ENCODE results near the gene CSTF3. TPM values are rescaled to one million over a fixed set of nuclear protein-coding genes. Genes with fewer than 3 reads are reported as not detected.

CSTF3 gene
- total and polyA plus RNA-seq, 9 of the 15 experiments (the other 6 are each of a cell fraction or from before 2014, with no cell fraction given) = 37.0 to 111 (median 61.0) TPM

DNA sequence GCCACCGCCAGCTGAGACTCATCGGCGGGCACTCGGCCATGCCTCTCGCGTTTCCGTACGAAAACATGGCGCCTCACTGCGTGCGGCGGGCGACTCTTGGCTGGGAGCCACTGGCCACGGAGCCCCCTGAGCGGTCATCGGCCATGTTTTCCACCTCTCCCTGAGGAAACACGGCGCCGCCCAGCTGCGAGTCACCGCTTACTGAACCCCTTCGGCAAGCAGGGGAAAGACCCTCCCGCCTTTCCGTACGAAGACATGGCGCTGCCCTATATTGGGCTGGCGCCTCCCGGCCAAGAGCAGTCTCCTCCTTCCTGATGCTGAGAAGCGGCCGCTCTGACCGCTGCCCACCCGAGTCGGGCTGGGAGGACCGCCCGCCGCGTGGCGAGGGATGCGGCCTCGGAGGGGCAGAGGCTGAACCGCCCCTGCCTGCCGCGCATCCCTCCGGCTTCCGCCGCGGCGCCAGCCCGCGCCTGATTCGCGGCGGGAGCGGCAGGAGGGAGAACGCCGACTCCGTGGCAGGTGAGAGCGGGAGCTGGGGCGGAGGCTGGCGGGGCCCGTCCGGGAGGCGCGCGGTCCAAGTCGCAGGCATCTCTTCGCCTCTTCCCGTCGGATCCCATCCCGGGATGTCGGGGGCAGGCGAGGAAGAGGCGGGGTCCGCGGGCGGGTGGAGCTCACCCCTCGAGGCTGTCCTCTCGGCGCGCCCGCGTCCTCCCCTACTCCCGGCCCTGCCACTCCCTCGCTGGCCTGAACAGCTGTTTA lies 121.8 kb downstream of the CSTF3 start, which contains the start of gene TCP11L1 (continued):
- TF ChIP-seq KAT2B (IDR thresholded peaks at IDR 0.05; ENCODE audit: low read depth, low read length) (no peak), SMARCA5 (IDR thresholded peaks at IDR 0.05) (no peak), ZNF224 (CRISPR knock-in tag; IDR thresholded peaks at IDR 0.05) (no peak), CBX8 (IDR thresholded peaks at IDR 0.05; ENCODE audit: borderline replicate concordance, extremely low read depth, low read depth, low read length, poor library complexity, severe bottlenecking) (no peak), TBL1XR1 (IDR thresholded peaks at IDR 0.05; ENCODE audit: low read length in 2 of 2) (no peak), ETS2 (tag; IDR thresholded peaks at IDR 0.05; ENCODE audit: borderline replicate concordance, poor library complexity, severe bottlenecking) (no peak), PHF20 (IDR thresholded peaks at IDR 0.05; ENCODE audit: partially characterized antibody) (no peak), SMAD4 (CRISPR knock-in tag; conservative IDR thresholded peaks at IDR 0.05) (peak; percentile 57), SMARCB1 (IDR thresholded peaks at IDR 0.05; ENCODE audit: insufficient read length, low read depth) (no peak), GABPA (tag; conservative IDR thresholded peaks at IDR 0.05; ENCODE audit: low read depth) (peak; percentile 81), NELFE (IDR thresholded peaks at IDR 0.05; ENCODE audit: insufficient read depth, insufficient read length) (no peak), ZNF445 (CRISPR knock-in tag; IDR thresholded peaks at IDR 0.05; ENCODE audit: low read depth) (no peak), NUFIP1 (IDR thresholded peaks at IDR 0.05; ENCODE audit: partially characterized antibody) (no peak), PTRF (tag; IDR thresholded peaks at IDR 0.05) (no peak), PRMT5 (CRISPR knock-in tag; IDR thresholded peaks at IDR 0.05) (no peak)
- TF ChIP-seq, protein P1, sequence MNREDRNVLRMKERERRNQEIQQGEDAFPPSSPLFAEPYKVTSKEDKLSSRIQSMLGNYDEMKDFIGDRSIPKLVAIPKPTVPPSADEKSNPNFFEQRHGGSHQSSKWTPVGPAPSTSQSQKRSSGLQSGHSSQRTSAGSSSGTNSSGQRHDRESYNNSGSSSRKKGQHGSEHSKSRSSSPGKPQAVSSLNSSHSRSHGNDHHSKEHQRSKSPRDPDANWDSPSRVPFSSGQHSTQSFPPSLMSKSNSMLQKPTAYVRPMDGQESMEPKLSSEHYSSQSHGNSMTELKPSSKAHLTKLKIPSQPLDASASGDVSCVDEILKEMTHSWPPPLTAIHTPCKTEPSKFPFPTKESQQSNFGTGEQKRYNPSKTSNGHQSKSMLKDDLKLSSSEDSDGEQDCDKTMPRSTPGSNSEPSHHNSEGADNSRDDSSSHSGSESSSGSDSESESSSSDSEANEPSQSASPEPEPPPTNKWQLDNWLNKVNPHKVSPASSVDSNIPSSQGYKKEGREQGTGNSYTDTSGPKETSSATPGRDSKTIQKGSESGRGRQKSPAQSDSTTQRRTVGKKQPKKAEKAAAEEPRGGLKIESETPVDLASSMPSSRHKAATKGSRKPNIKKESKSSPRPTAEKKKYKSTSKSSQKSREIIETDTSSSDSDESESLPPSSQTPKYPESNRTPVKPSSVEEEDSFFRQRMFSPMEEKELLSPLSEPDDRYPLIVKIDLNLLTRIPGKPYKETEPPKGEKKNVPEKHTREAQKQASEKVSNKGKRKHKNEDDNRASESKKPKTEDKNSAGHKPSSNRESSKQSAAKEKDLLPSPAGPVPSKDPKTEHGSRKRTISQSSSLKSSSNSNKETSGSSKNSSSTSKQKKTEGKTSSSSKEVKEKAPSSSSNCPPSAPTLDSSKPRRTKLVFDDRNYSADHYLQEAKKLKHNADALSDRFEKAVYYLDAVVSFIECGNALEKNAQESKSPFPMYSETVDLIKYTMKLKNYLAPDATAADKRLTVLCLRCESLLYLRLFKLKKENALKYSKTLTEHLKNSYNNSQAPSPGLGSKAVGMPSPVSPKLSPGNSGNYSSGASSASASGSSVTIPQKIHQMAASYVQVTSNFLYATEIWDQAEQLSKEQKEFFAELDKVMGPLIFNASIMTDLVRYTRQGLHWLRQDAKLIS (CRISPR knock-in tag; IDR thresholded peaks at IDR 0.05) = no peak; the same call in 1 of the 2 replicates
- TF ChIP-seq, protein P2, sequence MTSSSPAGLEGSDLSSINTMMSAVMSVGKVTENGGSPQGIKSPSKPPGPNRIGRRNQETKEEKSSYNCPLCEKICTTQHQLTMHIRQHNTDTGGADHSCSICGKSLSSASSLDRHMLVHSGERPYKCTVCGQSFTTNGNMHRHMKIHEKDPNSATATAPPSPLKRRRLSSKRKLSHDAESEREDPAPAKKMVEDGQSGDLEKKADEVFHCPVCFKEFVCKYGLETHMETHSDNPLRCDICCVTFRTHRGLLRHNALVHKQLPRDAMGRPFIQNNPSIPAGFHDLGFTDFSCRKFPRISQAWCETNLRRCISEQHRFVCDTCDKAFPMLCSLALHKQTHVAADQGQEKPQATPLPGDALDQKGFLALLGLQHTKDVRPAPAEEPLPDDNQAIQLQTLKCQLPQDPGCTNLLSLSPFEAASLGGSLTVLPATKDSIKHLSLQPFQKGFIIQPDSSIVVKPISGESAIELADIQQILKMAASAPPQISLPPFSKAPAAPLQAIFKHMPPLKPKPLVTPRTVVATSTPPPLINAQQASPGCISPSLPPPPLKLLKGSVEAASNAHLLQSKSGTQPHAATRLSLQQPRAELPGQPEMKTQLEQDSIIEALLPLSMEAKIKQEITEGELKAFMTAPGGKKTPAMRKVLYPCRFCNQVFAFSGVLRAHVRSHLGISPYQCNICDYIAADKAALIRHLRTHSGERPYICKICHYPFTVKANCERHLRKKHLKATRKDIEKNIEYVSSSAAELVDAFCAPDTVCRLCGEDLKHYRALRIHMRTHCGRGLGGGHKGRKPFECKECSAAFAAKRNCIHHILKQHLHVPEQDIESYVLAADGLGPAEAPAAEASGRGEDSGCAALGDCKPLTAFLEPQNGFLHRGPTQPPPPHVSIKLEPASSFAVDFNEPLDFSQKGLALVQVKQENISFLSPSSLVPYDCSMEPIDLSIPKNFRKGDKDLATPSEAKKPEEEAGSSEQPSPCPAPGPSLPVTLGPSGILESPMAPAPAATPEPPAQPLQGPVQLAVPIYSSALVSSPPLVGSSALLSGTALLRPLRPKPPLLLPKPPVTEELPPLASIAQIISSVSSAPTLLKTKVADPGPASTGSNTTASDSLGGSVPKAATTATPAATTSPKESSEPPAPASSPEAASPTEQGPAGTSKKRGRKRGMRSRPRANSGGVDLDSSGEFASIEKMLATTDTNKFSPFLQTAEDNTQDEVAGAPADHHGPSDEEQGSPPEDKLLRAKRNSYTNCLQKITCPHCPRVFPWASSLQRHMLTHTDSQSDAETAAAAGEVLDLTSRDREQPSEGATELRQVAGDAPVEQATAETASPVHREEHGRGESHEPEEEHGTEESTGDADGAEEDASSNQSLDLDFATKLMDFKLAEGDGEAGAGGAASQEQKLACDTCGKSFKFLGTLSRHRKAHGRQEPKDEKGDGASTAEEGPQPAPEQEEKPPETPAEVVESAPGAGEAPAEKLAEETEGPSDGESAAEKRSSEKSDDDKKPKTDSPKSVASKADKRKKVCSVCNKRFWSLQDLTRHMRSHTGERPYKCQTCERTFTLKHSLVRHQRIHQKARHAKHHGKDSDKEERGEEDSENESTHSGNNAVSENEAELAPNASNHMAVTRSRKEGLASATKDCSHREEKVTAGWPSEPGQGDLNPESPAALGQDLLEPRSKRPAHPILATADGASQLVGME (CRISPR knock-in tag; IDR thresholded peaks at IDR 0.05) = peak; percentile 60; the same call in 1 of the 2 replicates
